Neutrophil (primary cell): ENCODE results near the gene FAT1.

Source experiments
- H3K27ac ChIP-seq: fragments of 200-600 bp; sonication (generic); 2 replicates; pipeline ENCODE4 v1.5.1; 2016; ENCODE audit warnings: mild to moderate bottlenecking, moderate library complexity
- H3K27me3 ChIP-seq: fragments of 200-600 bp; sonication (generic); 2 replicates; pipeline ENCODE4 v1.6.0; 2016; ENCODE audit warnings: mild to moderate bottlenecking
- H3K36me3 ChIP-seq: fragments of 200-600 bp; sonication (generic); 2 replicates; pipeline ENCODE4 v1.5.1; 2017
- H3K4me1 ChIP-seq, 2 experiments: fragments of 200-600 bp in 1 of 2; sonication (generic) in 1 of 2; 1 replicate in 1 of 2; 2 replicates in 1 of 2; pipeline versions ENCODE4 v1.5.1 to v1.6.1; 2013 to 2016; ENCODE audit warnings: low read depth in 1 of 2, low read length in 1 of 2, mild to moderate bottlenecking in 1 of 2, moderate library complexity in 1 of 2; ENCODE audit not compliant: control insufficient read depth in 1 of 2, insufficient read depth in 1 of 2
- H3K4me3 ChIP-seq, 2 experiments: fragments of 200-600 bp in 1 of 2; sonication (generic) in 1 of 2; 1 replicate in 1 of 2; 2 replicates in 1 of 2; pipeline ENCODE4 v1.5.1; 2013 to 2016; ENCODE audit warnings: low read depth in 1 of 2, low read length in 1 of 2, mild to moderate bottlenecking in 1 of 2, moderate library complexity in 1 of 2
- H3K9me3 ChIP-seq: fragments of 200-600 bp; sonication (generic); 2 replicates; pipeline ENCODE4 v1.5.1; 2016
- TF ChIP-seq, protein P1 (sequence below): fragments of 200-600 bp; sonication (generic); IDR thresholded peaks from 2 replicates; pipeline ENCODE4 v1.5.1; 2016; ENCODE audit warnings: antibody characterized with exemption

Gene FAT1

DNA sequence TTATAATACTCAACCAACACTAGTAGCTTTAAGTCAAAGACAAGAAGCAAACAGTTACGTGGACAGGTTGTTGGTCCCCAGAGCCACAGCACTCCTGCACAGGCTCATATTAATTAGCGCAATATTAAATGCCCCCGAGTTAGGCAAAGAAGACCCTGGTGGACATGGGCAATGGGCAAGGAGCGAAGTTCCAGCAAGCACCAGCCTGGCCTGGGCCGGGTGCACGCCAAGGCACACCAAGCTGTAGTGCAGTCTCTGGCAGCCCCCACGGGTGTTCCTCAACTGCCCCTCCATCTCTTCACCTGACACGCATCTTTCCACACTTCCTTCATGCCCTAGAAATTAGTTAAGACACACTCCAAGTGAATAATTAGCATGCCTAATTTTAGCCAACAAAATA, 20.1 kb downstream of the FAT1 start:
- Histone ChIP-seq H3K27me3 (no peaks in the 10 kb centered on the region), H3K4me3 (no peak overlapping the region), H3K27ac (no peak overlapping the region), H3K4me1 (no peaks in the 10 kb centered on the region), H3K9me3 (no peaks in the 10 kb centered on the region), H3K36me3 (no peaks in the 10 kb centered on the region)
- TF ChIP-seq, protein P1, sequence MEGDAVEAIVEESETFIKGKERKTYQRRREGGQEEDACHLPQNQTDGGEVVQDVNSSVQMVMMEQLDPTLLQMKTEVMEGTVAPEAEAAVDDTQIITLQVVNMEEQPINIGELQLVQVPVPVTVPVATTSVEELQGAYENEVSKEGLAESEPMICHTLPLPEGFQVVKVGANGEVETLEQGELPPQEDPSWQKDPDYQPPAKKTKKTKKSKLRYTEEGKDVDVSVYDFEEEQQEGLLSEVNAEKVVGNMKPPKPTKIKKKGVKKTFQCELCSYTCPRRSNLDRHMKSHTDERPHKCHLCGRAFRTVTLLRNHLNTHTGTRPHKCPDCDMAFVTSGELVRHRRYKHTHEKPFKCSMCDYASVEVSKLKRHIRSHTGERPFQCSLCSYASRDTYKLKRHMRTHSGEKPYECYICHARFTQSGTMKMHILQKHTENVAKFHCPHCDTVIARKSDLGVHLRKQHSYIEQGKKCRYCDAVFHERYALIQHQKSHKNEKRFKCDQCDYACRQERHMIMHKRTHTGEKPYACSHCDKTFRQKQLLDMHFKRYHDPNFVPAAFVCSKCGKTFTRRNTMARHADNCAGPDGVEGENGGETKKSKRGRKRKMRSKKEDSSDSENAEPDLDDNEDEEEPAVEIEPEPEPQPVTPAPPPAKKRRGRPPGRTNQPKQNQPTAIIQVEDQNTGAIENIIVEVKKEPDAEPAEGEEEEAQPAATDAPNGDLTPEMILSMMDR, result no peak

DNA sequence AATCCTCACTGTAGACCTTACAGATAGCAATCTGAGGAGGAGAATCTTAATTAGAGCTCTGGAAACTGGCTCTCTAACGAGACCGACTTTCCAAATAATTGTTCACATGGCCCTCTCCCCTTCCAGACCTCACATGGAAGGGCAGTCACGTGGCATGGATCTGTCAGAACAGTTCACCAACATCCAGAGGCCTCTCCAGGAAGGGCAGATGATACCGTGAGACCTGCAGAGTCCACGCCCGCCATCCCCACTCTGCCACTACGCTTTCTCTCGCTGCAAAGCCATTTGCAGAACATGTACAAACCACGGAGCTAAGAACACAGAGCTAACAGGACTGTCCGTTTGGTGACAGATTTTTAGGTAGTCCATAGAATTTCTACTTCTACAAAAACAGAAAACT, 20.7 kb downstream of the FAT1 start:
- Histone ChIP-seq H3K27ac (no peak overlapping the region), H3K4me3 (no peak overlapping the region), H3K27me3 (no peaks in the 10 kb centered on the region), H3K36me3 (no peaks in the 10 kb centered on the region), H3K4me1 (no peaks in the 10 kb centered on the region), H3K9me3 (no peaks in the 10 kb centered on the region)
- TF ChIP-seq, protein P1, result no peak

DNA sequence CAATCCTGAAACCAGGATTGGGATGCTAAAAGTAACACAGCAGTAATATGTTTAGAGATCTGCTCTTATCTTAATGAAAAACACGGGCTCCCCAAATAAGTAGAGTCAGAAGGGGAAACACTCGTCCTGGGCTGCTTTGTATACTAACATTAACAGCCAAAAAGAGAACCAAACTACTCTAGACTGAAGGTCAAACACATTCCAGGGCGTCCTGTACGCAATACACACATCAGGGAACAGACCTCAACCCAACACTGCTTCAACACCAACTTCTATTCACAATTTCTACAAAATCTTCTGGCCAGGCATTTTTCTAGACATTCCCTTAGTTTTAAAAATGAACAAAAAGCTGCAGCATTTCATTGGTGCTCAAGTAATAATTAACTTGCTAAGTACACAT, 21.4 kb downstream of the FAT1 start:
- Histone ChIP-seq H3K9me3 (no peaks in the 10 kb centered on the region), H3K4me3 (no peak overlapping the region), H3K27ac (no peak overlapping the region), H3K4me1 (no peaks in the 10 kb centered on the region), H3K36me3 (no peaks in the 10 kb centered on the region), H3K27me3 (no peaks in the 10 kb centered on the region)
- TF ChIP-seq, protein P1, result no peak

DNA sequence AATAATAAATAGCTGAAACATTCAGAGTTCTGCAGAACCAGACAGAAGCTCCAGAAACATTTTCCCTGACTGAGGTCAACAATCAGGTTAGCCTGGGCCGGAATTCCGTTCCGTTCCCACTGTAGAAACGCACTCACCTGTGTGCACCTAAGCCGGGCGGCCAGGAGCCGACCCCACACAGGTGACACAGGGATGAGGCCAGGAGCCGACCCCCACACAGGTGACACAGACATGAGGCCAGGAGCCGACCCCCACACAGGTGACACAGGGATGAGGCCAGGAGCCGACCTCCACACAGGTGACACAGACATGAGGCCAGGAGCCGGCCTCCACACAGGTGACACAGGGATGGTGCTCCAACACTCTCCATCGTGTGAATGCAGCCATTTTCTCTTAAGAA, 21.9 kb downstream of the FAT1 start:
- TF ChIP-seq, protein P1, result no peak
- no peak overlapping the region for H3K4me3 ChIP-seq
- H3K9me3 ChIP-seq, result no peaks in the 10 kb centered on the region
- no peak overlapping the region for H3K27ac ChIP-seq
- no peaks in the 10 kb centered on the region for H3K36me3 ChIP-seq
- no peaks in the 10 kb centered on the region for H3K27me3 ChIP-seq
- H3K4me1 ChIP-seq, result no peaks in the 10 kb centered on the region

DNA sequence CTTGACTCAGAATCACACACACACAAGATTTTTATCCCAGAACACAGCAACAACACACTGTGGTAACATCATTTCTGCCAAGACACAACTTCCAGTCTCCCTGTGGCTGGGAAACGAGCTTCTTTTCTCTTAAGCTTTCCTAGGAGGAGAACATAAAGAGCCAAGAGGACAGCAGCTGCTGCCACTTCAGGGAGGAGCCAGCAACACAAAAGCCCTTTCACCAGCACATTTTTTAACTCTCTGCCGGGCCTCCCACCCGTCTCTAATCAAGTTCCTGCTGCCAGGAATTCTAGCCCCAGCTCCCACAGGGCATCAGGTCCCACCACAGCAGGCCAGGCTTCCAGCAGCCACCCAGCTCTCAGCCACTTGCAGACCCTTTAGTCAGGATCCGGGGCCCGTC, 22.4 kb downstream of the FAT1 start:
- TF ChIP-seq, protein P1, result no peak
- Histone ChIP-seq H3K4me1 (no peaks in the 10 kb centered on the region), H3K27me3 (no peaks in the 10 kb centered on the region), H3K4me3 (no peak overlapping the region), H3K36me3 (no peaks in the 10 kb centered on the region), H3K9me3 (no peaks in the 10 kb centered on the region), H3K27ac (no peak overlapping the region)

DNA sequence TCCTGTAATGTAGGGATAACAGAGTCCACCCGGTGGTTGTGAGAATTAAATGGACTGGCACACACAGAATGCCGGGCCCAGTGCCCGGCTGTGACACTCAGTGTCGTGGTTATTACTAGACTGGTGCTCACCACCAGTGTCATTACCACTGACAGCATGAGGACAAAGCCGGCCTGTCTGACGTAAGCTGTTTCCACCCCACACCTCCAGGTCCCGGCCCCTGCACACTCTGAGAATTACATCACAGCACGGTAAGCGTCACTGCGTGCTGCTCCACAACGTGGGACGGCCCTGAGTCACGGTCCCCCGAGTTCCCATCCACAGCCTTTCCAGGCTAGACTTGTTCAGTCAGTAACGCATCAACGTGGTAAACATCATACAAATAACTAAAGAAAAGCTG, 22.9 kb downstream of the FAT1 start:
- Histone ChIP-seq H3K4me3 (no peak overlapping the region), H3K36me3 (no peaks in the 10 kb centered on the region)

More for the DNA sequence above, 22.9 kb downstream of the FAT1 start:
- TF ChIP-seq, protein P1, result no peak
- H3K9me3 ChIP-seq, result no peaks in the 10 kb centered on the region
- no peaks in the 10 kb centered on the region for H3K4me1 ChIP-seq
- no peak overlapping the region for H3K27ac ChIP-seq
- no peaks in the 10 kb centered on the region for H3K27me3 ChIP-seq
